Mucosa of gallbladder (tissue), 1 donor: ENCODE results near the gene FOXK1. TPM values are rescaled to one million over a fixed set of nuclear protein-coding genes. Genes with fewer than 3 reads are reported as not detected.
"Not testable (repeated sequence)": the region's sequence is repeated elsewhere in the genome, so short reads cannot be mapped to it uniquely, and the experiment has no call there.

Experiments used
- DNase-seq: peaks from one replicate; pipeline ENCODE4 v3.0.0-alpha.2; 2020; ENCODE audit warnings: low spot score
- total RNA-seq: library from RNA; stranded (reverse); gene quantifications from one replicate; pipeline ENCODE4 v1.2.1, GENCODE V29; 2021
- donor health status: DM: no; HTN: no; CAD: no.

The FOXK1 gene
- total RNA-seq = 27.0 TPM

GRCh38 chr7:4681886-4682620 is at the start of gene FOXK1:
Gene FOXK1, plus strand, starts transcription at chr7:4682295. Its CDS starts 14 bp downstream, at chr7:4682309.
- DNase-seq = peak; percentile 65

- no peak for DNase-seq
Observed at GRCh38 chr7:4633012-4633411, 49.1 kb upstream of the FOXK1 start.

DNA sequence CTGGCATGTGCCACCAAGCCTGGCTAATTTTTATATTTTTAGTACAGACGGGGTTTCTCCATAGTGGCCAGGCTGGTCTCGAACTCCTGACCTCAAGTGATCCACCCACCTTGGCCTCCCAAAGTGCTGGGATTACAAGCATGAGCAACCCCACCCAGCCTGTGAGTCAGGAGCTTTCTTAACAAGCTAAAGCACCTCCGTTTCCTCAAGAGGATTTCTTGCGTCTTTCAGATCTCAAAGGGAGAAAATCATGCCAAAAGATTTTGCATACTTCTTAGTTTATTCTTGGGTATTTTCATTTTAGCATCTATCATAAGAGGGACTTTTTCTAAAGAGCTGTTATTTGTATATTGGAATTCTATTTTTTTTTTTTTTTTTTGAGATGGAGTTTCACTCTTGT is 47.9 kb upstream of the FOXK1 start:
- no peak for DNase-seq

DNA sequence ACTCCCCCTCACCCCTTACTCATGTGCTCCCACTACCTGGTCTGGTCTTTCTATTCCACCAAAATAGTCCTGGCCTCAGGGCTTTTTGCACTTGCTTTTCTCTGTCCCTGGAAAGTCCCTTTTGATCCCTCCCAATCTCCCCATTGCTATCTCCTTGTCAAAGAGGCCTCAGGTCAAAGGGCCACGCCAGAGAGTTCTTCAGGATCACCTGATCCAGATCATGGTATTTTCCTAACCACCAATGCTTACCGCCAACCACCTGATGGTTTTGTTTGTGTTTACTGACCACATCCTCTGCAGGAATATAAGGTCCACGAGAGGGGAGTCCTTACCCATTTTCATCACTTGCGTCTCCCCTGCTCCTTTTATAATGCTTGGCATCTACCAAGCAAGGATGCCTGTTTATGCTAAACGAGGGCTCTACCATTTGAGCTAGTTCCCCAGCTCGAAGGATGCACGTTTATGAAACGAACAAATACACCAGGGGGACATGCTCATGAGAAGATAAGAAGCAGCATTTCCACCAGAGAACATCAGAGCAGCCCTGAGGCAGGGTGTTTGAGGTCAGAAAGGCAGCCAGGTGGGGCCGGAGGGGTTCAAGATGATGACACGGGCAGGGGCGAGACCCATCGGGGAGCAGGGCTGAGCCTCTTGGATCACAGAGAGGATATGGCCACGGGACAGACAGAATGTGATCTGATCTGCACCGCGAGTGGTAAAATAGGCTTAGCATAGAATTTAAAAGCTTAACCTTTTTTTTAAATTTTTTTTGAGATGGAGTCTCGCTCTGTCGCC is 43.1 kb upstream of the FOXK1 start:
- DNase-seq = no peak

GRCh38 chr7:4641091-4641666 is 40.9 kb upstream of the FOXK1 start:
- DNase-seq = no peak

GRCh38 chr7:4641667-4642467 is 40.2 kb upstream of the FOXK1 start:
- peak; percentile 96 for DNase-seq

GRCh38 chr7:4642468-4643203 is 39.5 kb upstream of the FOXK1 start:
- no peak for DNase-seq

DNA sequence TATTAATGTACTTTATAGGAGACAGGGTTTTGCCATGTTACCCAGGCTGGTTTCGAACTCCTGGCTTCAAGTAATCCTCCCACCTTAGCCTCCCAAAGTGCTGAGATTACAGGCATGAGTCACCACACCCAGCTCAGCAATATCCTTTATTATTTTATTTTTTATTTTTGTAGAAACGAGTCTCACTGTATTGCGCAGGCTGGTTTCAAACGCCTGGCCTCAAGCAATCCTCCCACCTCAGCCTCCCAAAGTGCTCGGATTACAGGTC is 39.0 kb upstream of the FOXK1 start:
- not testable (repeated sequence) for DNase-seq

GRCh38 chr7:4645246-4645645 is 36.8 kb upstream of the FOXK1 start:
- no peak for DNase-seq

DNA sequence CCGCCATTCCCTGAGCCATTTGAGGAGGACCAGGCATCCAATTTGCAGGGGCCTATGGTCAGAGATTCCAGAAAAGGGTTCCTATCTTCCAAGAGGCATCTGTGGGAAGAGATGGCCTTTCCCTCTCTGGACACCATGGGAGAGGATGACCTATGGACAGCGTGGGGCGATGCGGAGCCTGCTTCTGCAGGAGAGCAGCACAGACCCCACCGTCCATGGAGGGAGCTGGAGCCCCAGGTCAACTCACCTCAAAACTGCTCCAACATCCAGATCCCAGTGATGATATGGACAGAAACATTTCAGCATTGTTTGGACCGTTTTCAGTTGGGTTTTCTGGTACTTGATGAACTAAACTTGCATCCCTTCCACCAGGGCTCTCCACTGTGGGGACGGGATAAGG is 34.0 kb upstream of the FOXK1 start:
- no peak for DNase-seq

DNA sequence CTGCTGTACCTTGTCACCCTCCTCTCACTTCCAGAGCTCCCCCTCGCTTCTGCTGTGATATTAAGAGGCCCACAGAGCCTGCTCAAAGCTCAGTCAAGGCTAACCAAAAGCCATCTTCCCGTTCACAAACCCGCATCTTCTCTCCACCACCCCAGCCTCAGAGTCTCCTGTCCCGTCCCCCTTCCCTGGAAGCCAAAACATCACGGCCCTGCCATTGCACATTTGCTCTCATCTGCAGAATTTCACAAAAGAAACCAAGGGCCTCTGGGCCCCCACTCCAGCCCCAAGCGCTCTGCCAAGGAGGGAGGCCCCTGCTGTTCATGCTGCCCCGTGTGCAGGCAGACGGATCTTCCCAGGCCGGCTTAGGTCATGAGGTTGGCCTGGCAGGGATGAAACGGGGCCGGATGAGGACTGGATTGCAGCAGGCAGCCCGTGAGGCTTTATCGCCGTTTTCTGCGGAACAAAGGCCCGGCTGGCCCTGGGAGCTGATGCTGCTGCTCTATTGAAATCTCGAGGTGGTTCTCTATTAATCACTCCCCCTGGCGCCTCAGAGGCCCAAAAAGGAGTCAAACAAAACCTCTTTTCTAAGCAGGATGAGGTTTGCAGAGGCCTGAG is 31.6 kb upstream of the FOXK1 start:
- DNase-seq = peak; percentile 31

- DNase-seq = no peak
Observed at GRCh38 chr7:4653771-4654170, 28.3 kb upstream of the FOXK1 start.

DNA sequence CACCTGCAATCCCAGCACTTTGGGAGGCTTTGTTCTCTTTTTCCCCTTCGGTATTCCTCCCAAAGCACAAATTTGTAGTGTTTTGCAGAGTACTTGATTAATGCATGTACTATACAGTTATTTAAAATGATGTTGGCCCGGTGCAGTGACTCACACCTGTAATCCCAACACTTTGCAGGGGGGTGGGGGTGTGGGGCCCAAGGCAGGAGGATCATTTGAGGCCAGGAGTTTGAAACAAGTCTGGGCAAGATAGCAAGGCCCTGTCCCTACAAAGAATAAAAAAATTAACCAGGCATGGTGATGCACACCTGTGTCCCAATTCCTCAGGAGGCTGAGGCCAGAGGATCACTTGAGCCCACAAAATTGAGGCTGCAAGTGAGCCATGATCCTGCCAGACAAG is 26.8 kb upstream of the FOXK1 start:
- no peak for DNase-seq

GRCh38 chr7:4655896-4656295 is 26.2 kb upstream of the FOXK1 start:
- no peak for DNase-seq

DNA sequence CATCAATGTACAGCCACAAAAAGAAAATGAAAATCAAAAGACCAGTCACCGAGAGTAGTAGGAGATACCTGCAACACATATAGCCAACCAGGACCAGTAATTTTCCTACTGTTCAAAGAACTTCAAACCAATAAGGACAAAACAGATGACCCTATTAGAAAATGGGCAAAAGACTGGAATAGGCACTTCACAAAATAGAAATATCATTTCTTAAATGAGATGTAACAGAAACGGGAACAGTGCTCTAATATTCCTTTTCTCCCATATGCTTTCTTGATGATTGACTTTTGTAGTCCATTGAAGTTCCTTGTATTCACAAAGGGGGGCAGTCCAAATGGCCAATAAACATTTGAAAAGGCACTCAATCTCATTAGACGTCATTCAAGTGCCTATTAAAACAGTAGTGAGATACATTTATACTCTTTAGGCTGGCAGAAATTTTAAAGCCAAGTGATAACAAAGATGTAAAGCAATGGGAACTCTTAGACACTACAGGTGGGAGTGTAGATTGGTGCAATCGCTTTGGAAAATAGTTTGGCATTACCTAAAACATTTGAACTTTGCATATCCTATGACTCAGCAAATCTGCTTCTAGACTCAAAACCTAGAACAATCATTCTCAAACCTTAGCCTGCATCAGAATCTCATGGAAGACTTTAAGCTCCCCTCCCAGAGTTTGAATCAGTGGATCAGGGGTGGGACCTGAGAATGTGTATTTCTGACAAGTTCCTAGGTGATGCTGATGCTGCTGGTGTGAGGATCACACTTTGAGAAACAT is 24.3 kb upstream of the FOXK1 start:
- DNase-seq = no peak

DNA sequence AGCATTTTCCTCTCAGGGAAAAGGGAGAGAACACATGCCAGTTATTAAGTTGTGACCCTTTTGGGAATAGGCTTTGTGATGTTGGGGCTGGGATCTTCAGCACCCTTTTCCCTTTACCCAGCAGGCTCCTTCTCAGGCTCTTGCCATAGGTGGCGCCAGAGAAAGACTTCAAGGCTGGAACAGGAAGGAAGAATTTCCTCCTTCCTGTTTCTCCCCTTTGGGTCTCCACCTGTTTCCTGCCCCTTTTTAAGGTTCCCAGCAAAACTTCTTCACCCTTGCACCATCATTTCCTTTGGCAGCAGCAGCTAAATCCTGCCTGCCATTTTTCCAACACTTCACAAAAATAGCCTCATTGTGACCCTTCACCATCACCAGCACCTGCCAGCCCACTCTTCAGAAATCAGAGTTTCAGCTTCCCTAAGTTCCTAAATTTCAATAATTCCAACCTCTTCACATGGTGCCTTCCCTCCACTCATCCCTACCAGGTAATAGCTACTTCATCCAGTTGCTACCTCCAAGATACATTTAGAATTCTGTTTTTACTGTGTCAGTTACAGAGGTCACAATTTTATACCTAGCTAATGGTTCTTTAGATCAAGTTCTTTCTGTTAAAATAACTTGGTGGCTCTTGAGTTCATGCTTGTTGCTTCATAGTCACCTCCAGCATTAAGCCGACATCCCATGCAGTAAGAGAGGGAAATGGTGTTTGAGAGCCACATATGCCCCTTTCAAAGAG is 22.4 kb upstream of the FOXK1 start:
- no peak for DNase-seq

DNA sequence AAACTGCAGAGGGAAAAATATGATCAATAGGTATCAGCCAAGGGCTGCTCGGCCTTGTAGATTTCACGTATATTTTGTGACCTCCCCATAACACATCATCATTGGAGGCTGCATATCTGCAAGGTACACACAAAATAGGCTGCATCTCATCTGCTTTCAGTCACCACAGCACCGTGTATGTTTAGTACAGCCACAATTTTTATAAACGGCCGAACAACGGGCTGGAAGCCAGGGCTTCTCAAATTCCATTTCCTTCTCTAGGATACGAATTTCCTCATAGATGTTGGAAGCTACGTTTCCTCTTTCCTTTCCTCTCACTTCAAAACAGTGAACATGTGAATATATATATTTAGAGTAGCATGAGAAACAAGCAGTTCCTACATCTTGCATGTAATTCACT is 20.2 kb upstream of the FOXK1 start:
- no peak for DNase-seq

GRCh38 chr7:4663239-4664018 is 18.7 kb upstream of the FOXK1 start:
- no peak for DNase-seq

- no peak for DNase-seq
Observed at GRCh38 chr7:4665661-4666060, 16.4 kb upstream of the FOXK1 start.
